ENCODE measurements around the gene LZTS2.
"Not testable (repeated sequence)": the region's sequence is repeated elsewhere in the genome, so short reads cannot be mapped to it uniquely, and the experiment has no call there.

The LZTS2 gene

DNA sequence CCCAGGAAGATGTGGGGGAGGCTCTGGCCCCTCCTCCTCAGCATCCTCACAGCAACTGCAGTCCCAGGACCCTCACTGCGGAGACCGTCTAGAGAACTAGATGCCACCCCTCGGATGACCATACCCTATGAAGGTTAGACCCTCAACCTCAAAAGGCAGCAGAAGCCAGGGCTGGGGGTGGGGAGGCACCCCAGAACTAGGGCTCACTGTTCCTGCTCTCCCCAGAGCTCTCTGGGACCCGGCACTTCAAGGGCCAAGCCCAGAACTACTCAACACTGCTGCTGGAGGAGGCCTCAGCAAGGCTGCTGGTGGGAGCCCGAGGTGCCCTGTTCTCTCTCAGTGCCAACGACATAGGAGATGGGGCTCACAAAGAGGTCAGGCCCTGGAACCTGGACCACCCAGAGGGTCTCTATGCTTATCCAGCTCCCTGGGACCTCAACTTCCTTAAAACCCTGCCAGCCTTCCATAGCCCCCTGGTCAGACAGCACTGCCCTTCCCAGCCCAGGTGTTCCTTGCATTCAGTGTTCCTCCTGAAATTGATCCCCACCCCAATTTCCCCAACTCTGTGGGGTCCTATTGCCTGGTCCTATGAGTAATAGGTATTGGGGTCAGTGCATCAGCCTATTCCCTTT lies 26.6 kb upstream of the LZTS2 start:
- TF ChIP-seq ZFX (IDR thresholded peaks at IDR 0.05), result no peak
- no peak for TF ChIP-seq CTCF (conservative IDR thresholded peaks at IDR 0.05)
- H3K27ac ChIP-seq, result no peak overlapping the region

- not testable (repeated sequence) for H3K27ac ChIP-seq
Observed at GRCh38 chr10:100975397-100975796, 24.2 kb upstream of the LZTS2 start.

GRCh38 chr10:100976906-100977305 lies 22.7 kb upstream of the LZTS2 start:
- no peak for TF ChIP-seq ZFX (IDR thresholded peaks at IDR 0.05)
- TF ChIP-seq CTCF (conservative IDR thresholded peaks at IDR 0.05), result no peak
- no peak overlapping the region; the same call in 1 of the 2 replicates for H3K27ac ChIP-seq

DNA sequence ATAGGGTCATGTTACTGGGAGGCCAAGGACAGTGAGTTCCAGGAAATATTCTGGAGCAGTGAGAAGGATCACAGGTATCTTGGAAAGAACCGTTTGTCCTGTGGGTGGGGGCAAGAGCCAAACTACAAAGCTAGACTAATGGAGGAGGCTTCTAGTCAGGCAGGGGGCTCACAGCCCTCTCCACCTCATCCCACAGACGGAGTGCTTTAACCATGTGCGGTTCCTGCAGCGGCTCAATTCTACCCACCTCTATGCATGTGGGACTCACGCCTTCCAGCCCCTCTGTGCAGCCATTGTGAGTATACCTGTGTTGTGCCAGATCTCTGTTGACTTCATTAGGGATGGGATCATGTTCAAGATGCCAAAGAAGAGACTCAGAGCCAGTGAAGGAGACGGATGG lies 22.2 kb upstream of the LZTS2 start:
- no peak for TF ChIP-seq CTCF (conservative IDR thresholded peaks at IDR 0.05)
- H3K27ac ChIP-seq, result no peak overlapping the region; the same call in 1 of the 2 replicates

DNA sequence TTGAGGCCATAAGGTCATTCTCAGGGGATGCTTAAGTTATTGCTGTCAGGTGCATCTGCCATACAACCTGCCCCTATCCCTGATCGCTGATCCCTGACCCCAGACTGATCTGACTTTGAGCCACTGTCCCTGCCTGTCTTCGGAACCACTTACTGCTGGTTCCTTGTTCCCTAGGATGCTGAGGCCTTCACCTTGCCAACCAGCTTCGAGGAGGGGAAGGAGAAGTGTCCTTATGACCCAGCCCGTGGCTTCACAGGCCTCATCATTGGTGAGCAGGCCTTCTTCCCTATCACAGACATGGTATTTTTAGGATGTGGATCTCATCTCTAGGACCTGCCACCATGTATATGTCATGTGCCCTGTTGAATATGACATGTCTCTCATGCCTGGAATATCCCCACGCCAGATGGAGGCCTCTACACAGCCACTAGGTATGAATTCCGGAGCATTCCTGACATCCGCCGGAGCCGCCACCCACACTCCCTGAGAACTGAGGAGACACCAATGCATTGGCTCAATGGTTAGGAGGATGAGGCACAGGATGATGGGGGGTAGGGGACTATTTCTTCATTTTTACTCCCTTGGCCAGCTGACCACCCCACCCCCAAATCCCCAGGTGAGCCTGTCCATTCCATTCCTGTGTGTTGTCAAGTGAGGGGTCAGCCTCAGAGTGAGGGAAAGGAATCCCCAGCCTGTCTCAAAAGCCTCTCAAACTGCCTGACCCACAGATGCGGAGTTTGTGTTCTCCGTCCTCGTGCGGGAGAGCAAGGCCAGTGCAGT lies 21.3 kb upstream of the LZTS2 start:
- TF ChIP-seq ZFX (IDR thresholded peaks at IDR 0.05) (no peak), CTCF (conservative IDR thresholded peaks at IDR 0.05) (no peak)
- H3K27ac ChIP-seq, result no peak overlapping the region

GRCh38 chr10:100978901-100979195 lies 20.8 kb upstream of the LZTS2 start:
- TF ChIP-seq ZFX (IDR thresholded peaks at IDR 0.05) (no peak), CTCF (conservative IDR thresholded peaks at IDR 0.05) (no peak)
- no peak overlapping the region for H3K27ac ChIP-seq

DNA sequence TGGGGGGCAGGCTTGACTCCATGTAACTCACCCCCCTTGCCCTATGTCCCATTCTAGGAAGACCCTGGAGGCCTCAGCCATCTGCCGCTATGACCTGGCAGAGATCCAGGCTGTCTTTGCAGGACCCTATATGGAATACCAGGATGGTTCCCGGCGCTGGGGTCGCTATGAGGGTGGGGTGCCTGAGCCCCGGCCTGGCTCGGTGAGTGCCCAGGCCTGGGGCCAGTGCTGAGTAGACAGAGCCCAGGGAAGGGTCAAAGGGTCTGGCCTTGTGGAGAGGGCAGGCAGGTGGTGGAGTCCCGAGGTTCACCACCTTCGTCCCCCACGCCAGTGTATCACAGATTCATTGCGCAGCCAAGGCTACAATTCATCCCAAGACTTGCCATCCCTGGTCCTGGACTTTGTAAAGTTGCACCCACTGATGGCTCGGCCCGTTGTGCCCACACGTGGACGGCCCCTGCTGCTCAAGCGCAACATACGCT lies 19.8 kb upstream of the LZTS2 start:
- TF ChIP-seq CTCF (conservative IDR thresholded peaks at IDR 0.05) (no peak), ZFX (IDR thresholded peaks at IDR 0.05) (no peak)
- H3K27ac ChIP-seq, result no peak overlapping the region

DNA sequence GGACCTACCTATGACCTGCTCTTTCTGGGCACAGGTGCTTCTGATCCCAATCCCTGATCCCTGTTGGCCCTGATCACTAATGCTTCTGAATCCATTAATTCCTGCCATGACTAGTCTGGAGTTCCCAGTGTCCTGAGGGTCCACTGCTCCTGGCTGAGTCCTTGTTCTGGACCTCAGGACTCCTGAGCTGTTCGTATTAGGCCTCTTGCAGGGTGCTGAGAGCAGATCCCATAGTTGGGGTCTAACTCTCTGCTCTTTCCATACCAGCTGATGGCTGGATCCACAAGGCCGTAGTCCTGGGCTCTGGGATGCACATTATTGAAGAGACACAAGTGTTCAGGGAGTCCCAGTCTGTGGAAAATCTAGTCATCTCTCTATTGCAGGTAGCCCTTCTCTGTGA lies 19.3 kb upstream of the LZTS2 start:
- H3K27ac ChIP-seq, result no peak overlapping the region
- no peak for TF ChIP-seq CTCF (conservative IDR thresholded peaks at IDR 0.05)
- TF ChIP-seq ZFX (IDR thresholded peaks at IDR 0.05), result no peak
